ENCODE data around the gene ROR2.
"Not testable (repeated sequence)": the region's sequence is repeated elsewhere in the genome, so short reads cannot be mapped to it uniquely, and the experiment has no call there.

The ROR2 gene

GRCh38 chr9:91798273-91799112, 151.5 kb downstream of the ROR2 start:
- peaks cover 30% of the 10 kb centered on the region for H3K4me1 ChIP-seq (ENCODE audit: control insufficient read depth, insufficient read depth, low read length)

GRCh38 chr9:91797517-91797916, 152.5 kb downstream of the ROR2 start:
- not testable (repeated sequence) for H3K27ac ChIP-seq (ENCODE audit: low read depth, low read length); H3K4me3 ChIP-seq (ENCODE audit: low read length)
- H3K4me1 ChIP-seq (ENCODE audit: control insufficient read depth, insufficient read depth, low read length): peaks cover 23% of the 10 kb centered on the region

More at GRCh38 chr9:91798273-91799112, 151.5 kb downstream of the ROR2 start:
- not testable (repeated sequence) for H3K36me3 ChIP-seq (ENCODE audit: control insufficient read depth, insufficient read depth, low read length); H3K27me3 ChIP-seq (ENCODE audit: control insufficient read depth, insufficient read depth, low read length); H3K4me3 ChIP-seq (ENCODE audit: low read length); H3K9ac ChIP-seq (ENCODE audit: low read length)
- H3K27ac ChIP-seq (ENCODE audit: low read depth, low read length): peak overlapping the region; percentile 92

GRCh38 chr9:91796516-91796915, 153.5 kb downstream of the ROR2 start:
- H3K27me3 ChIP-seq (ENCODE audit: control insufficient read depth, insufficient read depth, low read length); H3K9ac ChIP-seq (ENCODE audit: low read length); H3K4me3 ChIP-seq (ENCODE audit: low read length); H3K36me3 ChIP-seq (ENCODE audit: control insufficient read depth, insufficient read depth, low read length): not testable (repeated sequence)
- Histone ChIP-seq H3K4me1 (ENCODE audit: control insufficient read depth, insufficient read depth, low read length) (peaks cover 17% of the 10 kb centered on the region), H3K27ac (ENCODE audit: low read depth, low read length) (peak overlapping the region; percentile 53)

More at GRCh38 chr9:91797517-91797916, 152.5 kb downstream of the ROR2 start:
- not testable (repeated sequence) for H3K27me3 ChIP-seq (ENCODE audit: control insufficient read depth, insufficient read depth, low read length); H3K9ac ChIP-seq (ENCODE audit: low read length); H3K36me3 ChIP-seq (ENCODE audit: control insufficient read depth, insufficient read depth, low read length)

GRCh38 chr9:91795598-91796241, 154.3 kb downstream of the ROR2 start:
- Histone ChIP-seq H3K9ac (ENCODE audit: low read length) (no peak overlapping the region), H3K4me1 (ENCODE audit: control insufficient read depth, insufficient read depth, low read length) (peaks cover 17% of the 10 kb centered on the region), H3K4me3 (ENCODE audit: low read length) (no peak overlapping the region), H3K36me3 (ENCODE audit: control insufficient read depth, insufficient read depth, low read length) (no peaks in the 10 kb centered on the region), H3K27ac (ENCODE audit: low read depth, low read length) (peak overlapping the region; percentile 60), H3K27me3 (ENCODE audit: control insufficient read depth, insufficient read depth, low read length) (no peaks in the 10 kb centered on the region)

DNA sequence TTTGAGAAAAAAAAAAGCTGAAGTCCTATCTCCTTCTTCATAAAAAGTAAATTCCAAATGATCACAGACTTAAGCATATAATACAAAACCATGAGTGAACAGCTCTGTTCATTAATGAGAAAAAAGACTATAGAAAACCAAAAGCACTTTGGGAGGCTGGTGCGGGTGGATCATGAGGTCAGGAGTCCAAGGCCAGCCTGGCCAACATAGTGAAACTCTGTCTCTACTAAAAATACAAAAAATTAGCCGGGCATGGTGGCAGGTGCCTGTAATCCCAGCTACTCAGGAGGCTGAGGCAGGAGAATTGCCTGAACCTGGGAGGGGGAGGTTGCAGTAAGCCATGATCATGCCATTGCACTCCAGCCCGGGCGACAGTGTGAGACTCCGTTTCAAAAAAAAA, 156.7 kb downstream of the ROR2 start:
- H3K27ac ChIP-seq (ENCODE audit: low read depth, low read length); H3K27me3 ChIP-seq (ENCODE audit: control insufficient read depth, insufficient read depth, low read length); H3K4me3 ChIP-seq (ENCODE audit: low read length); H3K36me3 ChIP-seq (ENCODE audit: control insufficient read depth, insufficient read depth, low read length); H3K9ac ChIP-seq (ENCODE audit: low read length); H3K4me1 ChIP-seq (ENCODE audit: control insufficient read depth, insufficient read depth, low read length): not testable (repeated sequence)

DNA sequence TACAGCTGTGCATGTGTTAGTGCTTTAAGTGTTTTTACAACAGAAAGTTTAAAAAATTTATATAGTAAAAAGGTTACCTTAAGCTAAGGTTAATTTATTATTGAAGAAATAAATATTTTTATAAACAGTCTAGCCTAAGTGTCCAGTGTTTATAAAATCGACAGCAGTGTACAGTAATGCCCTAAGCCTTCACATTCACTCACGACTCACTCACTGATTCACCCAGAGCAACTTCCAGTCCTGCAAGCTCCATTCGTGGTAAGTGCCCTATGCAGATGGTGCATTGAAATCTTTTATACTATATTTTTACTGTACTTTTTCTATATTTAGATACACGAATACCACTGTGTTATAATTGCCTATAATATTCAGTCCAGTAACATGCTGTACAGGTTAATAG, 159.1 kb downstream of the ROR2 start:
- no peak overlapping the region for H3K27ac ChIP-seq (ENCODE audit: low read depth, low read length)
- no peaks in the 10 kb centered on the region for H3K36me3 ChIP-seq (ENCODE audit: control insufficient read depth, insufficient read depth, low read length)
- no peak overlapping the region for H3K9ac ChIP-seq (ENCODE audit: low read length)
- no peak overlapping the region for H3K4me3 ChIP-seq (ENCODE audit: low read length)
- no peaks in the 10 kb centered on the region for H3K27me3 ChIP-seq (ENCODE audit: control insufficient read depth, insufficient read depth, low read length)
- H3K4me1 ChIP-seq (ENCODE audit: control insufficient read depth, insufficient read depth, low read length): peaks cover 7% of the 10 kb centered on the region

- Histone ChIP-seq H3K4me1 (ENCODE audit: control insufficient read depth, insufficient read depth, low read length) (peaks cover 7% of the 10 kb centered on the region), H3K27ac (ENCODE audit: low read depth, low read length) (no peak overlapping the region), H3K27me3 (ENCODE audit: control insufficient read depth, insufficient read depth, low read length) (no peaks in the 10 kb centered on the region), H3K36me3 (ENCODE audit: control insufficient read depth, insufficient read depth, low read length) (no peaks in the 10 kb centered on the region), H3K4me3 (ENCODE audit: low read length) (no peak overlapping the region), H3K9ac (ENCODE audit: low read length) (no peak overlapping the region)
Observed at GRCh38 chr9:91789941-91790340, 160.1 kb downstream of the ROR2 start.

GRCh38 chr9:91787931-91788330, 162.1 kb downstream of the ROR2 start:
- no peak overlapping the region for H3K27ac ChIP-seq (ENCODE audit: low read depth, low read length)
- no peaks in the 10 kb centered on the region for H3K36me3 ChIP-seq (ENCODE audit: control insufficient read depth, insufficient read depth, low read length)
- H3K4me1 ChIP-seq (ENCODE audit: control insufficient read depth, insufficient read depth, low read length): peaks cover 17% of the 10 kb centered on the region
- no peak overlapping the region for H3K9ac ChIP-seq (ENCODE audit: low read length)
- H3K4me3 ChIP-seq (ENCODE audit: low read length): no peak overlapping the region
- no peaks in the 10 kb centered on the region for H3K27me3 ChIP-seq (ENCODE audit: control insufficient read depth, insufficient read depth, low read length)

- no peaks in the 10 kb centered on the region for H3K36me3 ChIP-seq (ENCODE audit: control insufficient read depth, insufficient read depth, low read length)
- H3K27me3 ChIP-seq (ENCODE audit: control insufficient read depth, insufficient read depth, low read length): no peaks in the 10 kb centered on the region
- H3K4me1 ChIP-seq (ENCODE audit: control insufficient read depth, insufficient read depth, low read length): peaks cover 17% of the 10 kb centered on the region
- no peak overlapping the region for H3K9ac ChIP-seq (ENCODE audit: low read length)
- peak overlapping the region; percentile 35 for H3K27ac ChIP-seq (ENCODE audit: low read depth, low read length)
- no peak overlapping the region for H3K4me3 ChIP-seq (ENCODE audit: low read length)
Observed at GRCh38 chr9:91786132-91786896, 163.7 kb downstream of the ROR2 start.

DNA sequence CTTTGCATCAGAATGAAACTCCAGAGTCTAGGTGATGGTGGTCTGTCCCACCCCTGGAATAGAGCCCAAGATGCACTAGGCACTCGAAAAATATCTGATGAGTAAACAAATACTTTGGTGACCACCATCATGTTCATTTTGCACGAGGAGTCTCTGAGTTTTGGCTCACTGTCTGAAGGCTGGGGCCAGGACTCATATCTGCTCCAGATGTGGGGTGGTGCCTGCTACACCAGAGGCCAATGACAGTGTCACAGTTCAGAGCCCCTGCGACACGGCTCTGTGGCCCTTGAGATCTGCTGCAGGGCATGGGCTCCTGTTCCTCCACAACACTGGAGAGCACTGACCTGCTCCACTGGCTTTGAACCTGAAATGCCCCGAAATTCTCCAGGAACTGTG, 164.6 kb downstream of the ROR2 start:
- H3K4me1 ChIP-seq (ENCODE audit: control insufficient read depth, insufficient read depth, low read length): peaks cover 17% of the 10 kb centered on the region

GRCh38 chr9:91784673-91785446, 165.2 kb downstream of the ROR2 start:
- Histone ChIP-seq H3K27me3 (ENCODE audit: control insufficient read depth, insufficient read depth, low read length) (no peaks in the 10 kb centered on the region), H3K4me1 (ENCODE audit: control insufficient read depth, insufficient read depth, low read length) (peaks cover 17% of the 10 kb centered on the region), H3K27ac (ENCODE audit: low read depth, low read length) (peak overlapping the region; percentile 29), H3K36me3 (ENCODE audit: control insufficient read depth, insufficient read depth, low read length) (no peaks in the 10 kb centered on the region), H3K9ac (ENCODE audit: low read length) (no peak overlapping the region), H3K4me3 (ENCODE audit: low read length) (no peak overlapping the region)

More for the DNA sequence above, 164.6 kb downstream of the ROR2 start:
- no peak overlapping the region for H3K4me3 ChIP-seq (ENCODE audit: low read length)
- no peaks in the 10 kb centered on the region for H3K36me3 ChIP-seq (ENCODE audit: control insufficient read depth, insufficient read depth, low read length)
- H3K9ac ChIP-seq (ENCODE audit: low read length): no peak overlapping the region
- peak overlapping the region; percentile 29 for H3K27ac ChIP-seq (ENCODE audit: low read depth, low read length)
- H3K27me3 ChIP-seq (ENCODE audit: control insufficient read depth, insufficient read depth, low read length): no peaks in the 10 kb centered on the region
